ENCODE data around the gene GON4L. TPM values are rescaled to one million over a fixed set of nuclear protein-coding genes. Genes with fewer than 3 reads are reported as not detected.

GON4L gene
- polyA plus RNA-seq, 1 of the 3 experiments (the other 2 are of a cell fraction): 16.5 TPM

- peak within 1 kb of the TSS; percentile 66 to 89 for H3K4me3 ChIP-seq (ENCODE audit: low read depth in 2 of 2, low read length in 1 of 2)
- peaks cover 34% of the 10 kb centered on the region for H3F3A ChIP-seq (replicated peaks; ENCODE audit: insufficient read depth)
- H3K9me2 ChIP-seq: no peaks in the 10 kb centered on the region
- H3K4me2 ChIP-seq: peak within 1 kb of the TSS; percentile 88
- H3K9ac ChIP-seq: peak within 1 kb of the TSS; percentile 88
- ChIA-PET POLR2A (interaction anchor here (0.5 to 4.0 kb wide), 10 partner anchors 10 to 587 kb away, joined by 3 to 32 read pairs (median 4); partner anchors contain the start of gene KHDC4), CTCF (interaction anchor here (0.8 to 1.6 kb wide), 2 partner anchors 79 to 207 kb away, joined by 3 read pairs; no protein-coding TSS in a partner anchor)
- no peaks in the 10 kb centered on the region for H3K27me3 ChIP-seq (ENCODE audit: insufficient read depth)
- peaks cover 9 to 17% of the 10 kb centered on the region in 2 experiments; a peak in 3 of 4 replicates for H3K4me1 ChIP-seq (ENCODE audit: control insufficient read depth in 1 of 2, insufficient read depth in 2 of 2, low read depth in 1 of 2, low read length in 1 of 2)
- WGBS (ENCODE audit: low lambda C conversion rate): 0% methylated on average over 20 of the region's 33 CpGs
- TF ChIP-seq GATA2 (CRISPR knock-in tag; IDR thresholded peaks at IDR 0.05) (no peak), GABPA (IDR thresholded peaks at IDR 0.05; ENCODE audit: low read depth) (peak; percentile 73), EZH2phosphoT487 (IDR thresholded peaks at IDR 0.05; ENCODE audit: borderline replicate concordance, low read depth) (no peak), TCF12 (IDR thresholded peaks at IDR 0.05) (no peak), RFX5 (IDR thresholded peaks at IDR 0.05; ENCODE audit: low read length) (no peak), NRF1 (IDR thresholded peaks at IDR 0.05; ENCODE audit: low read depth, low read length) (no peak), EP300 (IDR thresholded peaks at IDR 0.05; ENCODE audit: borderline replicate concordance in 1 of 2, low read depth in 1 of 2, low read length in 1 of 2) (no peak), MXI1 (IDR thresholded peaks at IDR 0.05; ENCODE audit: low read depth, low read length) (peak; percentile 12; the same call in 1 of the 2 replicates), USF2 (IDR thresholded peaks at IDR 0.05; ENCODE audit: borderline replicate concordance, low read depth, low read length) (no peak), POLR2AphosphoS5 (IDR thresholded peaks at IDR 0.05; ENCODE audit: low read depth, low read length) (peak; percentile 68), FOSL2 (IDR thresholded peaks at IDR 0.05; ENCODE audit: borderline replicate concordance, low read depth) (no peak), CHD2 (IDR thresholded peaks at IDR 0.05; ENCODE audit: low read length, partially characterized antibody) (peak; percentile 10), RAD21 (IDR thresholded peaks at IDR 0.05; ENCODE audit: low read length) (peak; percentile 6; the same call in 1 of the 2 replicates), ELF1 (IDR thresholded peaks at IDR 0.05) (peak; percentile 78), RCOR1 (IDR thresholded peaks at IDR 0.05; ENCODE audit: low read length) (no peak)
- TF ChIP-seq, protein P1, sequence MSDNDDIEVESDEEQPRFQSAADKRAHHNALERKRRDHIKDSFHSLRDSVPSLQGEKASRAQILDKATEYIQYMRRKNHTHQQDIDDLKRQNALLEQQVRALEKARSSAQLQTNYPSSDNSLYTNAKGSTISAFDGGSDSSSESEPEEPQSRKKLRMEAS (IDR thresholded peaks at IDR 0.05; ENCODE audit: low read depth): no peak
- H3K9me3 ChIP-seq: no peaks in the 10 kb centered on the region
- peak within 1 kb of the TSS; percentile 87 for H2AFZ ChIP-seq (ENCODE audit: low read depth)
- peak; percentile 87 for DNase-seq
- H3K27ac ChIP-seq (ENCODE audit: low read depth in 2 of 2, low read length in 1 of 2): peak within 1 kb of the TSS; percentile 95 to 96
- H4K20me1 ChIP-seq (ENCODE audit: insufficient read depth): no peaks in the 10 kb centered on the region
- peaks cover 10% of the 10 kb centered on the region in 2 experiments for H3K36me3 ChIP-seq (replicated peaks in 1 of 2; ENCODE audit: control insufficient read depth in 1 of 2, insufficient read depth in 2 of 2, low read length in 1 of 2)
- H3K79me2 ChIP-seq (ENCODE audit: insufficient read depth): peaks cover 73% of the 10 kb centered on the region
Observed at GRCh38 chr1:155859234-155859829, 2.3 kb upstream of the GON4L start, which contains the start of gene SYT11. SYT11 (plus strand) TSS chr1:155859567; CDS start chr1:155859762, 195 bp downstream.

DNA sequence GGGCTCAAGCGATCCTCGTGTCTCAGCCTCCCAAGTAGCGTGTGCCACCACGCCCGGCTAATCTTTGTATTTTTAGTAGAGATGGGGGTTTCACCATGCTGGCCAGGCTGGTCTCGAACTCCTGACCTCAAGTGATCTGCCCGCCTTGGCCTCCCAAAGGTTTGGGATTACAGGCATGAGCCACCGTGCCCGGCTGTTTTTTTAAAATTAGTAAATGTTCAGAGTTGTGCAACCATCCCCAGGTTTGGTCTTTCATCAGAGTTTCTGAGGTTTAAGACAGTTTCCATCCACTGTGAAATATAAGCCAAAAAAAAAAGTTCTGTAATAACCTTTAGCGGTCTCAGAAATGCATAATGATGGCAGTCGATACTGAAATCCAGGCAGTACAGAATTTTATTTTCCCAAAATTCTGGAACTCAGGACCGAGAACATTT is 1.8 kb upstream of the GON4L start:
- 17% methylated on average over 12 of the region's 12 CpGs for WGBS (ENCODE audit: low lambda C conversion rate)
- H3K4me1 ChIP-seq (ENCODE audit: control insufficient read depth in 1 of 2, insufficient read depth in 2 of 2, low read depth in 1 of 2, low read length in 1 of 2): peaks cover 9 to 17% of the 10 kb centered on the region in 2 experiments; a peak in 3 of 4 replicates
- no peaks in the 10 kb centered on the region for H3K9me2 ChIP-seq
- no peak for DNase-seq
- H4K20me1 ChIP-seq (ENCODE audit: insufficient read depth): no peaks in the 10 kb centered on the region
- H3K27ac ChIP-seq (ENCODE audit: low read depth in 2 of 2, low read length in 1 of 2): peak overlapping the region; percentile 90 to 95
- H3K4me2 ChIP-seq: peak overlapping the region; percentile 88
- H3K79me2 ChIP-seq (ENCODE audit: insufficient read depth): peaks cover 73% of the 10 kb centered on the region
- 0 out of 2 replicates have a peak, but pooled peaks have one; percentile 28 for TF ChIP-seq YY1 (IDR thresholded peaks at IDR 0.05; ENCODE audit: low read depth)
- no peak for TF ChIP-seq RAD21 (IDR thresholded peaks at IDR 0.05; ENCODE audit: low read length)
- H2AFZ ChIP-seq (ENCODE audit: low read depth): peak overlapping the region; percentile 87
- H3K9ac ChIP-seq: peak overlapping the region; percentile 59
- no peaks in the 10 kb centered on the region for H3K27me3 ChIP-seq (ENCODE audit: insufficient read depth)
- peak overlapping the region; percentile 66 to 89 for H3K4me3 ChIP-seq (ENCODE audit: low read depth in 2 of 2, low read length in 1 of 2)
- H3K36me3 ChIP-seq (replicated peaks in 1 of 2; ENCODE audit: control insufficient read depth in 1 of 2, insufficient read depth in 2 of 2, low read length in 1 of 2): peaks cover 14 to 16% of the 10 kb centered on the region in 2 experiments
- ChIA-PET CTCF (interaction anchor here (0.8 to 1.6 kb wide), 2 partner anchors 80 to 208 kb away, joined by 3 read pairs; no protein-coding TSS in a partner anchor), POLR2A (interaction anchor here (0.5 to 4.0 kb wide), 8 partner anchors 10 to 586 kb away, joined by 3 to 32 read pairs (median 4); partner anchors contain the start of gene KHDC4)
- no peaks in the 10 kb centered on the region for H3K9me3 ChIP-seq
- peaks cover 35% of the 10 kb centered on the region for H3F3A ChIP-seq (replicated peaks; ENCODE audit: insufficient read depth)
